GM18526 (cell line): Measurements from ENCODE around the gene SPG11.
A peak's percentile ranks its signal among the peaks of the same experiment; 100 is the strongest.

ENCODE experiments used
- POLR2A ChIP-seq: IDR thresholded peaks from 3 replicates; pipeline ENCODE4 v1.6.1; 2011; ENCODE audit not compliant: insufficient read length; ENCODE audit errors: extremely low read depth

The SPG11 gene

DNA sequence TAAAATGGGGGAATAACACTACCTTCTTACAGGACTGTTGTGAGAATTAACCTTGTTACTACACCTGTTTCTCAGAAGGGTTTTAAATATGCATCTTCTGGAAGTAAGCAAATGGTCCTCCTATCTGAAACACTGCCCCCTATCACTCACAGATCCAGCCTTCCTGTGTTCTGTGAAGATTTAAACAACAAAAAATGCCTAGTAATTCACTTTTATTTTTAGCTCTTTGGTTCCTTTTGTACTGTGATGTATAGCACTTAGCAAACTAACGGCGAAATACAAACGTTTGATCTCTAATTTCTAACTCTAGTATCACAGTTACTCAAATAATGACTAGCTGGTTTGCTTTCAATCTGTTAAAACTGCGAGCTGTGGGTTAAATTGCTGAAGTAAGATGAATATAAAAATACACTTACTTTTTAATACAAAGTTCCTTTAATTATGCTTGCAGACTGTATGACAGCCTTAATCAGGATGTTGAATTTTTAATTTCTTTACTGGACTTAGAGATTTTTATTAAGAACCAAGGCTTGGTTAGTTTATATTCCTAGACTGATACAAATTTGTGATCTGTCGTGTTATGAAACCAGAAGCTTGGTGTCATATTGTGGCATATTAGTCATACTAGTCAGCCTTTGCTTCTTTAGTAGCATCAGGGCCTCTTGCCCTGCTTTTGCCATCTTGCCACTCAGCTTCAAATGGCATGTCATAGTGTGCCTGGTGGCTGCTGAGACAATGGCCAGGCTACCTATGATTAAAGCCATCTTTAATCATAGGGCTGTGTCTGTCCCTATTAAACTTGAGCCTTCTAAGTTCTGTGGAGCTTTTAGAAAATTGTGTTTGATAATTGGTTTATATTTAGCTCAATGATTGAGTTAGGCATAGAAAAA, 117.3 kb downstream of the SPG11 start:
- TF ChIP-seq POLR2A, result no peak

DNA sequence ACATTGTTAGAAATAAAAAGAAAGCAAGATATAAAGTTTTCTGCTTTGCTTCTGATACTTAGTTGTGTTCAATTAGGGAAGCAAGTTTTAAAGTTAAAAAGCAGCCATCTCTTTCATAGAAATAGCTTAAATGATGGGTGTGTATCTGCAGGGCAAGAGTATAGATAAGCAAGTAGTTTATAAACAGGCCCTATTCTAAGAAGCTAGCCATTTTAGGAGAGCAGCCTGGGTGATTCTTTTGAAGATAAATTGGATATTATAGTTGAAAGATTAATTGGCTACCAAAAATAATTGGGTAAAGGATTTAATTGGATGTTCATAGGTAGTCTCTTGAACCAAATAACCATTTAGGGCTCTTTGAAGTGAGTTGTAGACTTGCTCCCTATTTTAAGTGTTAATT, 120.9 kb downstream of the SPG11 start:
- TF ChIP-seq POLR2A, result no peak

DNA sequence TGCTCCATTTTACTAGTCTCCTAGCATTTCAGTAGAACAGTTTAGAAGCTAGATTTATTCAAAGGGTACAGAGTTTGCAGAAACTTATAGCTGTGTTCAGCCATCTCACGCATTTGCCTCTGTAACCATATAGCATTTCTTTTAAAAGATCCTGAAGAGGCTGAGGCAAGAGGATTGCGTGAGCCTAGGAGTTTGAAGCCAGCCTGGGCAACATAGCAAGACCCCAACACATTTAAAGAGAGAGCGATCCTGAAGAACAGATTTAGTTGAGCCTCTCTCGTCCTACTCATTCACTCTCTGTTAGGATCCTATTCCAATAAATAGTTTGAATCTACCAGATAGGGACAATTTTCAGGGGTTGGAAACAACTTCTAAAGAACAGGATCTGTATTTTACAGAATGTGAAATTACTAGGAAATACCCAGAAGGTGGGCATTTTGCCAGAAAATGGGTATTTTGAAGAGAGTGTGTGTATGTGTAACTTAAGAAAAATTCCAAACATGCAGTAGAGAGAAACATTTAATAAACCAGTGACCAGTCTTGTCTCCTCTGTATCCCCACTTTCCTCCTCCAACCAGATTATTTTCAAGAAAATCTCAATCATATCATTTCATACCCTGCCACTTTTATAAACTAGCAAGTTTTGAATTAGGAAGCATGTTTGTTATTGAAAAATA, 122.0 kb downstream of the SPG11 start:
- no peak for TF ChIP-seq POLR2A

DNA sequence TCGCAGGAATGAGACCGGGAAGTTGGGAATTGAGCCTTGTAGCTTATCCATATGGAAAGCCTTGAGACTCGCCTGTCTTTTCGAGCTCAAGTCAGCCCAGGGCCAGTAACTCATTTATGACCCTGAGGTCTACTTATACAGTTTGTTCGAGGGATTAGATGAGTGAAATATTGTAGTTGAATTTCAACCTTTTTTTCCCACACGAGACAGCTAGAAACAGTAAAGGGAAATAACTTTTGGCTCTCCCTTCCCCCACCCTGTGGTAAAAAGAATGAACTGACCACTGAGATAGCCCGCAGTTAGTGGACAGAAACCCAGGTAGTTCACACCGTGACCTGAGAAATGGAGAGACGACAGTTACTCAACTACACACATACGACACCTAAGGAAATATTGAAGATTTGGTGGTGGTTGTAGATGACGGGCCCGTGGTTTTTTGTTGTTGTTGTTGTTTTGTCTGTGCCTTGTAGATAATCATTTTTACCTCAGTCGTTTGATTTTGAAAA, 125.7 kb downstream of the SPG11 start:
- TF ChIP-seq POLR2A, result no peak

DNA sequence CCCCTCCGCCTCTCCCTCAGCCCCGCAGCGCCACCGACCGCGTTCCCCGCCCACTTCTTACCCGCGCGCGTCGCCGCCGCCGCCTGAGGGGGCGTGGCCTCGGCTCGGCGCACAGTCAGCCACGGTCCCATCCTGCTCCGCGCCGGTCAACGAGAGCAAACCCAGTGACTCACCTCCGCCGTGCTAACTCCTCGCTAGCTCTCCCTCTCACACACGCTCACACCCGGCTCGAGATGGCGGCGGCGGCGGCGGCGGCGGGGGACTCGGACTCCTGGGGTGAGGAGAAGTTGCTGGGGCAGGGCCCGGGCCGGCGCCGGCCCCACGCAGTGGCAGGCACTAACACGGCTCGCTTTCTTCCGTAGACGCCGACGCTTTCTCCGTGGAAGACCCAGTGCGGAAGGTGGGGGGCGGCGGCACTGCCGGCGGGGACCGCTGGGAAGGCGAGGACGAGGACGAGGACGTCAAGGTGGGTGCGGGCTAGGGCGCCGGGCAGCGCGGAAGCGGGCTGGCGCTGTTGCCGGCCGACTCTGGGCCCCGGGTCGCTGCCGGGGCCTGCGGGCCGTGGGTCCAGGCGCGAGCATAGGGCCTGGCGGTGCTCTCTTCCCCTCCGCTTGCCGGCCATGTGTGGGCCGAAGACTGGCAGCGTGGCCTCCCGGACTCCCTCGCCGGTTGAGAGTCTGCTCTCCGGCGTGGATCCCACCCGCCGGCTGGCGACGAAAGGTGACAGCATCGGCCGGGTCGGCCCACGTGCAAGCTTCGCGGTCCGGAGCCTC, 126.3 kb downstream of the SPG11 start, which contains the start of gene EIF3J:
TSS of gene EIF3J (plus strand) at position 186 of the 773 bp plus-strand sequence. CDS start at position 234, 48 bp downstream.
- peak; percentile 87 for TF ChIP-seq POLR2A

DNA sequence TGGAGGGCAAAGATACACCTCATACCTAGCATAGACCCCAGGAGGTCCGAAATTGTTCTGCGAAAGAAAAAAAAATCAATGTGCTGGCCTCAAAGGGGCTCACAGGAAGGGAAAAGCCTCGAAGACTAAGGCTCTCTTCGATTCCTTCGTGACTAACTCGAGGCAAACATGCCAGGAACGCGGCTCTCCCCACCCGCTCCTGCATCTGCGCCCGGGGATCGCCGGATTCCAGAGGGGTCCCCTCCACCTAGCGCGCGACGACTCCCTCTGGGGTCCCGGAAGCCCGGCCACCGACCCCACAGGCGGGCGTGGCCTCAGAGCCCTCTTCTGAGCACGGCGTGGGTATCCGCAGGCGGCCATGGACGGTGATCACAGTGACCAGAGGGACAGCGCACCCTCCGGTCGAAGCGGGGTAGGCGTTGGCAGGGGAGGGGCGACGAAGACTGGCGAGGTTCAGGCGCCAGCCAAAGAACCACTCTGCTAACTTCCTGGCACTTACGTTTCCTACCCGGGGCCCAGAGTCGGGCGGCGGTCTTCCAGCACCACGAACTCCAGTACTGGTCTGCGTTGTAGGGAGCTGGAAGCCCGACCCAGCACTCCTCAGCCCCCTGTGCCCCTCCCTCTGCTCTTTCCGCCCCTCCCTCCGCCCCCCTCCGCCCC, 127.0 kb downstream of the SPG11 start:
- peak; percentile 68 for TF ChIP-seq POLR2A

DNA sequence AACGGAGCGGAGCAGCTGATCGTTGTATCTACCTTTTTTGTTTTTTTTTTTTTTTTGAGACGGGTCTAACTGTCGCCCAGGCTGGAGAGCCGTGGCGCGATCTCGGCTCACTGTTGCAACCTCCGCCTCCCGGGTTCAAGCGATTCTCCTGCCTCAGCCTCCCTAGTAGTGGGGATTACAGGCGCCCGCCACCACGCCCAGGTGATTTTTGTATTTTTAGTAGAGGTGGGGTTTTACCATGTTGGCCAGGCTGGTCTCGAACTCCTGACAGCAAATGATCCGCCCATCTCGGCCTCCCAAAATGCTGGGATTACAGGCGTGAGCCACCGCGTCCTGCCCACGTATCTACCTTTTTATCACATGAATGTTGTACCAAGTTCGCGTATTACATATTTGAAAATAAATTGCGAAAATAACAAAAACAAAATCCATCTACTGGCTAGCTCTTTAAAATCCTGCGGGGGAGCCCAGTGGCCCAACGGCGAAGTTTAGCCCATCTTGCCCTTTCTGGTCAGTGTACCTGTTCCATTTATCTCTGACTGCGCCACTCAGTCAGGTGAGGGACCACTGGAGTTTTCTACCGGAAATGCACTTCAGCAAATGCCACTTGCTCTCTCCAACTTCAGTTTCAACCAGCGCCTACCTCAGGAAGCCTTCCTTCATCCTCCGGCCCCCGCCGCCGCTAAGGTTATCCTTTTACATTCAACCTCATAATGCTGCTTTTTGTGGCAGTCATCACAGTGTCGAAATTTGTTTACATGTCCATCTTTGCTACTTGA, 127.8 kb downstream of the SPG11 start:
- TF ChIP-seq POLR2A, result no peak

DNA sequence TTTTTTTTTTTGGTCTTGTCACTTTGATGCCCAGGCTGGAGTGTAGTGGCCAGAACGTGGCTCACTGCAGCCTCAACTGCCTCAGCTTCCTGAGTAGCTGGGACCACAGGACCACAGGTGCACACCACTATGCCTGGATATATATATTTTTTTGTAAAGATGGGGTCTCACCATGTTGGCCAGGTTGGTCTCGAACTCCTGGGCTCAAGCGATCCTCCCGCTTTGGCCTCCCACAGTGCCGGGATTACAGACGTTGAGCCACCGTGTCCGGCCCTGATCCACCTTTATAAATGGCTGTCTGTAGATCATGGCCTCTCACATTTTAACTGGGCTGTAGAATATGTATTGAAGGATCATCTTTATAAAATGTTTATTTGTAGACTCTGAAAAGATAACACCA, 128.4 kb downstream of the SPG11 start:
- no peak for TF ChIP-seq POLR2A

DNA sequence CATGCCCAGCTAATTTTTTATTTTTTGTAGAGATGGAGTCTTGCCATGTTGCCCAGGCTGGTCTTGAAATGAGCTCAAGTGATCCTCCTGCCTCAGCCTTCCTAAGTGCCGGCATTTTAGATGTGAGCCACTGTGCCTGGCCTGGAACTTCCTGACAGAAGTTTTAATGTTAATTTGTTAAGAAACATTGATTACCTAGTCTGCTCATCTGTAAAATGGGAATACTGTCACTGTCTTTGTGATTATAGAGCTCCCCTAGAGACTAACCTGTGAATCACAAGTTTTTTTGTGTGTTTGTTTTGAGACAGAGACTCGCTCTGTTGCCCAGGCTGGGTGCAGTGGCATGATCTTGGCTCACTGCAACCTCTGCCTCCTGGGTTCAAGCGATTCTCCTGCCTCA, 130.8 kb downstream of the SPG11 start:
- no peak for TF ChIP-seq POLR2A

DNA sequence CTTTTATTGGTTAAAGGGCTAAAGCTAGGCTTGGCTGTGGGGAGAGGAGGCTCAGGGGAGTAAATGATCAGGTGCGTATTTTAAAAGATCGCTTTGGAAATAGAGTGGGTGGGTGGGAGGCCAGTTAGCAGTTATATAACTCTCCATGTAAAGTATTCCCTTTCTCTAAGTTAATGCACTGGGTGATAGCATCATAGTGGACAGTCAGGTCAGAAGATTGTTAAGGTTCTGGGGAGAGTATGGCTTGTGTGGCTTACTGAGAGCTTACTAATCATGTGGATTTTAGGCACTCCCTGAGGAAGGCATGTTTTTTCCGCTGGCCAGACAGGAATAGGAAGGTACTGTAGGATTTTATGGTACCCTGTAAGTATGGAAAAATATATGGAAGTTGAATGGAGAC, 132.8 kb downstream of the SPG11 start:
- TF ChIP-seq POLR2A, result no peak

DNA sequence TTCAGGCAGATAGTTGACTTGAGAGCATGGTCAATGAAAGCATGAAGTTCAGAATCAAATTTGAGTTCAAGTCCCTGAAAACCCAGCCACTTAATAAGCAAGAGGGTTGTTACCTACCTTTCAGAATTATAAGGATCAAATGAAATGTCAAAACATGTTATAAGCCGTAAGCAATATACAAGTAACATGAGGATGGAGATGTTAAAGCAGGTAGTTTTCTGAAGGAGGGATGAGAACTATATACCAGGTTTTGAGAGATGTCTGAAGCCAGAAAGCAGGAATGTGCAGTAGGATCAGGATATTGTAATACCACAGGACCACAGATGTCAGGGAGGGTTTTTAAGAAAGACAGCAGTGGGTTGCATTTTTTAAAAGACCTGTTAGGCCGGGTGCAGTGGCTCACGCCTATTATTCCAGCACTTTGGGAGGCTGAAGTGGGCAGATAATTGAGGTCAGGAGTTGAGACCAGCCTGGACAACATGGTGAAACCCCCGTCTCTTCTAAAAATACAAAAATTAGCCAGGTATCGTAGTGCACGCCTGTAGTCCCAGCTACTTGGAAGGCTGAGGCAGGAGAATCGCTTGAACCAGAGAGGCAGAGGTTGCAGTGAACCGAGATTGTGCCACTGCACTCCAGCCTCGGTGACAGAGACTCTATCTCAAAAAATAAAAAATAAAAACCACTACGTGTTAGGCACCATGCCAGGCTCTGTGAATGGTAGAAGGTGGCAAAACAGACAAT, 133.4 kb downstream of the SPG11 start:
- no peak for TF ChIP-seq POLR2A

DNA sequence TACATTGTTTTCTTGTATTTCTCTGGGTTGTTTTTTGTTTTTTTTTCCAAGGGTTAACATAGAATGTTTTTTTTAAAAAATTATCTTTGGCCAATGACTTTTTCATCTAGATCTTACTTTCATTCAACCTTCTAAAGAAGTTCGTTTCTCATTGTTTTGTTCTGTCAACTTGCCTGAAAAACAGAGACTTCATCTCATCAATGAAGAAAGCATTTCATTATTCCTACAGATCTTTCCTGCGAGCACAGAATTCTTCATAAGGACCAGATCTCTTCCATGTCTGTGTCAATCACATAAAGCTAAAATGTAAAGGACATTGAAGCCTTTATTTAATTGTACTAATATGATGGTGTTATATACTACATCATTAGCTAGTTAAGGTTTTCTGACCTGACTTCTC, 136.2 kb downstream of the SPG11 start:
- no peak for TF ChIP-seq POLR2A

DNA sequence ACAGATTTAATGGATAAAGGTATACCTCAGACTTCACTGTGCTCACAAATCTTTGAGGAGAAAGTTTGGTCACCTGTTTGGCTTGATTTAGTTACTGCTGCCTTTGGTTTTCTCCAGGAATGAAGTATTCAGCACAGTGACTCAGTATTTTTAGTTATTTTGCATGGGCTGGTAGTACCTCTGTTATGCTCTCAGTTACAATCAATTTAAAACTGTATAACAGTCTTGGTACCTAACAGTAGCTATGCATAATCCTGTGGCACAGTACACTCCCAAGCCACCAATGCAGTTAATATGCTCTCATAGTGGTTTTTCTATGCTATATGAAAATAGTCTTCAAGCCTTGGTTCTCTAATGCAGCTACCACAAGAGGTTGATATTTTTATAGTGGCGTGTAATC, 138.4 kb downstream of the SPG11 start:
- TF ChIP-seq POLR2A, result no peak
